Mesendoderm (in vitro differentiated cells): ENCODE data around the gene MINDY3.

Experiments
- DNase-seq: peaks from one replicate; pipeline ENCODE4 v3.0.0; 2013
- H2AK5ac ChIP-seq: 2 replicates; pipeline ENCODE4 v1.6.1; 2013; ENCODE audit warnings: low read length, inconsistent platforms
- H2BK120ac ChIP-seq: 2 replicates; pipeline ENCODE4 v1.6.1; 2013; ENCODE audit warnings: low read depth, mild to moderate bottlenecking, low read length, moderate library complexity, mixed read lengths
- H2BK15ac ChIP-seq: replicated peaks from 2 replicates; pipeline ENCODE4 v1.6.1; 2013; ENCODE audit warnings: low read depth, mild to moderate bottlenecking, moderate library complexity
- H2BK5ac ChIP-seq: 2 replicates; pipeline ENCODE4 v1.6.1; 2013; ENCODE audit warnings: low read length, inconsistent platforms
- H3K18ac ChIP-seq: 2 replicates; pipeline ENCODE4 v1.6.1; 2013; ENCODE audit warnings: mild to moderate bottlenecking, low read length, mixed read lengths
- H3K23ac ChIP-seq: one replicate; pipeline ENCODE4 v1.6.1; 2013; ENCODE audit warnings: low read length
- H3K27ac ChIP-seq: 2 replicates; pipeline ENCODE4 v1.5.1; 2013; ENCODE audit warnings: low read depth, mild to moderate bottlenecking, inconsistent platforms, low read length, moderate library complexity
- H3K27me3 ChIP-seq: 2 replicates; pipeline ENCODE4 v1.6.1; 2013; ENCODE audit warnings: low read length, control low read depth, mild to moderate bottlenecking, inconsistent platforms; ENCODE audit not compliant: insufficient read depth, poor library complexity
- H3K36me3 ChIP-seq: 2 replicates; pipeline ENCODE4 v1.6.1; 2013; ENCODE audit warnings: low read length, inconsistent platforms; ENCODE audit not compliant: control insufficient read depth, insufficient read depth
- H3K4ac ChIP-seq: one replicate; pipeline ENCODE4 v1.6.1; 2013; ENCODE audit warnings: low read depth, mild to moderate bottlenecking, low read length, moderate library complexity
- H3K4me1 ChIP-seq: 2 replicates; pipeline ENCODE4 v1.6.1; 2013; ENCODE audit warnings: low read depth, low read length, inconsistent platforms; ENCODE audit not compliant: control insufficient read depth
- H3K4me2 ChIP-seq: 2 replicates; pipeline ENCODE4 v1.6.1; 2013; ENCODE audit warnings: low read length
- H3K4me3 ChIP-seq: 2 replicates; pipeline ENCODE4 v1.5.1; 2013; ENCODE audit warnings: mild to moderate bottlenecking, low read length
- H3K56ac ChIP-seq: one replicate; pipeline ENCODE4 v1.6.1; 2013; ENCODE audit warnings: low read length
- H3K79me1 ChIP-seq: 2 replicates; pipeline ENCODE4 v1.6.1; 2013; ENCODE audit warnings: low read length, inconsistent platforms
- H3K79me2 ChIP-seq: 2 replicates; pipeline ENCODE4 v1.6.1; 2013; ENCODE audit warnings: mild to moderate bottlenecking, low read length; ENCODE audit not compliant: control insufficient read depth, insufficient read depth
- H3K9ac ChIP-seq: 2 replicates; pipeline ENCODE4 v1.6.1; 2013; ENCODE audit warnings: low read length, inconsistent platforms
- H4K5ac ChIP-seq: one replicate; pipeline ENCODE4 v1.6.1; 2013; ENCODE audit warnings: low read length
- H4K8ac ChIP-seq: one replicate; pipeline ENCODE4 v1.6.1; 2013; ENCODE audit warnings: low read depth, mild to moderate bottlenecking, control low read depth, low read length, moderate library complexity
- WGBS: extraction: QIAGEN DNeasy Blood & Tissue Kit; methylation state at CpG from one replicate; pipeline ENCODE4 v1.1.7; 2013; ENCODE audit warnings: low lambda C conversion rate, missing lambda C conversion rate; ENCODE audit not compliant: insufficient coverage; ENCODE audit errors: extremely low coverage; 5-methylcytosine and 5-hydroxymethylcytosine counted together

MINDY3 gene

DNA sequence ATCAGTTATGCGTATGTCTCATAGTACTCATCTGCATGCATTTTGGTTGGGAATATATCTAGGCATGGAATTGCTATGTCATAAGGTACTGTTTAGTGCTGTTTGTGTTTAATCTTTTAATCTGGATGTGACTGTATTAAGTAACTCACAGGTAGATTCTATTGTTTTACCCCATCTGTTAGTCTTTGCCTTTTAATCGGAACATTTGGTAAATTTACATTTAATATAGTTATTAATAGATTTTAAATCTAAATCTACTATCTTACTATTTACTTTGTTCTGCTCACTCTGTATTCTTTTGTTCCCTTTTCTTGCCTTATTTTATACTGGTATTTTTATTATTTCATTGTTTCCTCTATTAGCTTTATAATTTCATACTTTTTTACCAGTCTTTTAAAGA, 130.0 kb downstream of the MINDY3 start:
- no peak for DNase-seq
- H3K79me1 ChIP-seq = no peaks in the 10 kb centered on the region
- no peak overlapping the region for H4K5ac ChIP-seq
- no peak overlapping the region for H2AK5ac ChIP-seq
- no peak overlapping the region for H3K56ac ChIP-seq
- H3K4me2 ChIP-seq = no peak overlapping the region
- no peaks in the 10 kb centered on the region for H3K4me1 ChIP-seq
- no peak overlapping the region for H4K8ac ChIP-seq
- no peak overlapping the region for H3K4me3 ChIP-seq
- no peak overlapping the region for H2BK120ac ChIP-seq
- no CpG with 5 or more reads among the region's 2 CpGs for WGBS
- no peak overlapping the region for H3K9ac ChIP-seq
- no peak overlapping the region for H3K23ac ChIP-seq
- no peaks in the 10 kb centered on the region for H3K36me3 ChIP-seq
- no peak overlapping the region for H2BK15ac ChIP-seq
- no peaks in the 10 kb centered on the region for H3K79me2 ChIP-seq
- H3K27me3 ChIP-seq = no peaks in the 10 kb centered on the region
- H3K27ac ChIP-seq = no peak overlapping the region
- H3K4ac ChIP-seq = no peak overlapping the region
- no peak overlapping the region for H2BK5ac ChIP-seq
- H3K18ac ChIP-seq = no peak overlapping the region

DNA sequence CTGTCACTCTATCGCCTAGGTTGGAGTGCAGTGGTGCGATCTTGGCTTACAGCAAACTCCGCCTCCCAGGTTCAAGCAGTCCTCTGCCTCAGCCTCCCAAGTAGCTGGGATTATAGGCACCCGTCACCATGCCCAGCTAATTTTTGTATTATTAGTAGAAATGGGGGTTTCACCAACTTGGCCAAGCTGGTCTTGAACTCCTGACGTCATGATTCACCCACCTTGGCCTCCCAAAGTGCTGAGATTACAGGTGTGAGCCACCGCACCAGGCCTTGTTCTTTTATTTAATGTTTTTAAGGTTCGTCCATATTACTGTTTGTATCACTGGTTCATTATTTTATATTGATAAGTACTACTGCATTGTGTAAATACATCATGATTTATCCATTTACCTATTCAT, 130.4 kb downstream of the MINDY3 start:
- H4K8ac ChIP-seq = no peak overlapping the region
- H3K36me3 ChIP-seq = no peaks in the 10 kb centered on the region
- DNase-seq = no peak
- no peak overlapping the region for H3K27ac ChIP-seq
- no peak overlapping the region for H2BK5ac ChIP-seq
- no peak overlapping the region for H3K18ac ChIP-seq
- H3K27me3 ChIP-seq = no peaks in the 10 kb centered on the region
- H2AK5ac ChIP-seq = no peak overlapping the region
- H3K79me2 ChIP-seq = no peaks in the 10 kb centered on the region
- H3K4me1 ChIP-seq = no peaks in the 10 kb centered on the region
- H3K4ac ChIP-seq = no peak overlapping the region
- no peak overlapping the region for H3K4me2 ChIP-seq
- H3K9ac ChIP-seq = no peak overlapping the region
- WGBS = no CpG with 5 or more reads among the region's 7 CpGs
- H2BK15ac ChIP-seq = no peak overlapping the region
- H3K4me3 ChIP-seq = no peak overlapping the region
- H2BK120ac ChIP-seq = no peak overlapping the region
- H3K56ac ChIP-seq = no peak overlapping the region
- H3K23ac ChIP-seq = no peak overlapping the region
- H4K5ac ChIP-seq = no peak overlapping the region
- H3K79me1 ChIP-seq = no peaks in the 10 kb centered on the region
